Measurements from ENCODE around the gene FHDC1. TPM values are rescaled to one million over a fixed set of nuclear protein-coding genes. Genes with fewer than 3 reads are reported as not detected.

The FHDC1 gene
- total and polyA plus RNA-seq, 8 donors = 9.0 to 32.9 (median 10.4) TPM

- no peaks in the 10 kb centered on the region for H3K27me3 ChIP-seq
- no peak for DNase-seq
- intact Hi-C loops (cut with DNase I) = no loop called here
- no peak overlapping the region for H3K27ac ChIP-seq
- no peak overlapping the region for H3K4me3 ChIP-seq
- no peaks in the 10 kb centered on the region for H3K36me3 ChIP-seq
- H3K4me1 ChIP-seq = peaks cover 0 to 7% of the 10 kb centered on the region in 2 donors
- ATAC-seq = no peak
- no peaks in the 10 kb centered on the region for H3K9me3 ChIP-seq
- no peak for TF ChIP-seq CTCF (IDR thresholded peaks at IDR 0.05)
These were observed 82.6 kb downstream of the FHDC1 start for GRCh38 chr4:153018684-153019083.

GRCh38 chr4:153019906-153020305 lies 83.8 kb downstream of the FHDC1 start:
- H3K4me1 ChIP-seq = peaks cover 0 to 7% of the 10 kb centered on the region in 2 donors
- DNase-seq (no peak), ATAC-seq (no peak)
- H3K36me3 ChIP-seq = no peaks in the 10 kb centered on the region
- no peak for TF ChIP-seq CTCF (IDR thresholded peaks at IDR 0.05)
- intact Hi-C loops (cut with DNase I) = no loop called here
- no peaks in the 10 kb centered on the region for H3K27me3 ChIP-seq
- no peak overlapping the region for H3K4me3 ChIP-seq
- no peak overlapping the region for H3K27ac ChIP-seq
- no peaks in the 10 kb centered on the region for H3K9me3 ChIP-seq

DNA sequence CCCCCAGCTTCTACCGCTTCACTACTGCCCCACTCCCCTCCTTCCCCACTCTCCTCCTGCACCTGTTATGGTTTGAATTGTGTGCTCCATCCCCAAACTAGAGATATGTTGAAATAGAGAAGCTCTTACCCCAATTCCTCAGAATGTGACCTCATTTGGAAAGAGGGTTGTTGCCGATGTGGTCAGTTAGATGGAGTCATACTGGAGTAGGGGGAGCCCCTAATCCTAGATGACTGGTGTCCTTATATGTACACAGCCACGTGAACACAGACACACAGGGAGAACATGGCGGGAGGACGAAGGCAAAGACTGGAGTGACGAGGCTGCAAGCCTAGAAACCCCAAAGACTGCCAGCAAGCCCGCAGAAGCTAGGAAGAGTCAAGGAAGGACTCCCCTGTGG lies 84.3 kb downstream of the FHDC1 start:
- ATAC-seq = no peak
- H3K36me3 ChIP-seq = no peaks in the 10 kb centered on the region
- no peak overlapping the region for H3K4me3 ChIP-seq
- H3K9me3 ChIP-seq = no peaks in the 10 kb centered on the region
- TF ChIP-seq CTCF (IDR thresholded peaks at IDR 0.05) = no peak
- DNase-seq = no peak
- no peak overlapping the region for H3K27ac ChIP-seq
- H3K4me1 ChIP-seq = peaks cover 0 to 7% of the 10 kb centered on the region in 2 donors
- no peaks in the 10 kb centered on the region for H3K27me3 ChIP-seq
- intact Hi-C loops (cut with DNase I) = no loop called here

DNA sequence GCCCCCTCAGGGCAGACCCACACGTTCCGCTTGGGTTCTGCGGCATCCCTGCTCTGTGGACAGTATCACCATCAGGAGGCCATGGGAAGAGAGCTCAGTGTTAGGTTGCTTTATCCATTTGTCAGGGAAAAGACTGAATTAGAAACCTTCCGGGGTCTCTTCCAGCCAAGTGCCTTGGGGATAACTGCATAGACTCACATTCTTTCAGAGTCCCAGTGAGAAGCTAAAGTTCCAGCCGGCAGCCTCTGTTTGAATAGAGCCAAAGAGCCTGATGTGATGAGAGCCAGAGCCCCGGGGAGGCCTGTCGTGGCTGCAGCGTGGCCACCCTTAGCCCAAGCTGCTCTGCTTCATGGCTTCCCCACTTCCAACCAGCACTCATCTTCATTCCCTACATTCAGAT lies 85.2 kb downstream of the FHDC1 start:
- H3K9me3 ChIP-seq = no peaks in the 10 kb centered on the region
- intact Hi-C loops (cut with DNase I) = no loop called here

DNA sequence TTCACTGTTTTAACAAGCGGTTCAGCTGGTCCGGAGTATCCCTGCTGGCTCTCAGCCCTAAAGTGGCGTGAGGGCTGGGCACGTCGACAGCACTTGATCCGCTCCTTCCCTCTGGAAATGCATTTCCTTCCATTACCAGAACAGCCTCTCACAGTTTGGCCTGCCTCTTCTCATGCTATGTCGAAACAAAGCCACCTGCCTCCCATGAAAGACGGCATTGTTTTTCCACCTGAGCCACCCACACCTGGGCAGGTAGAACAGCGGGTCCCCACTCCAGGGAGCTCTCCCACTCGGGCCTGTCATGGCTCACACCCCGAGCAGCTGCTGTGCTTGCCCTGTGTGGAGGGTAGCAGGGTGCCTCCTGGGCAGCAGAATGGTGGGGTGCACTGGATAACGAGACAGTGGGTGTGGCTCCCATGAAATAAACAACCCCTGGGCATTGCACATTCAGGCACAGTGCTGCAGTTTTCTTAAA lies 86.2 kb downstream of the FHDC1 start:
- H3K4me3 ChIP-seq = no peak overlapping the region
- no peaks in the 10 kb centered on the region for H3K27me3 ChIP-seq
- intact Hi-C loops (cut with DNase I) = no loop called here
- H3K36me3 ChIP-seq = no peaks in the 10 kb centered on the region
- no peaks in the 10 kb centered on the region for H3K9me3 ChIP-seq
- TF ChIP-seq CTCF (IDR thresholded peaks at IDR 0.05) = no peak
- DNase-seq = peak in 3 of 4 donors; percentile 9 to 67 (median 63)
- H3K4me1 ChIP-seq = peaks cover 0 to 7% of the 10 kb centered on the region in 2 donors
- ATAC-seq = peak; percentile 88
- H3K27ac ChIP-seq = no peak overlapping the region

More for the DNA sequence above, 85.2 kb downstream of the FHDC1 start:
- ATAC-seq (no peak), DNase-seq (no peak)
- Histone ChIP-seq H3K36me3 (no peaks in the 10 kb centered on the region), H3K27ac (no peak overlapping the region), H3K4me3 (no peak overlapping the region), H3K27me3 (no peaks in the 10 kb centered on the region), H3K4me1 (peaks cover 0 to 7% of the 10 kb centered on the region in 2 donors)
- TF ChIP-seq CTCF (IDR thresholded peaks at IDR 0.05) = no peak

Data from left lung (tissue), 10 donors.